GM11168 (cell line): ENCODE measurements around the gene DDX53.

Experiments
- in situ Hi-C: fragments of 300-500 bp; cut with MboI; formaldehyde crosslinking; loops from one replicate; pipeline ENCODE4 v1.12.0; 2022; ENCODE audit warnings: low sequenced_read_pairs; ENCODE audit not compliant: unreplicated experiment

DDX53 gene

DNA sequence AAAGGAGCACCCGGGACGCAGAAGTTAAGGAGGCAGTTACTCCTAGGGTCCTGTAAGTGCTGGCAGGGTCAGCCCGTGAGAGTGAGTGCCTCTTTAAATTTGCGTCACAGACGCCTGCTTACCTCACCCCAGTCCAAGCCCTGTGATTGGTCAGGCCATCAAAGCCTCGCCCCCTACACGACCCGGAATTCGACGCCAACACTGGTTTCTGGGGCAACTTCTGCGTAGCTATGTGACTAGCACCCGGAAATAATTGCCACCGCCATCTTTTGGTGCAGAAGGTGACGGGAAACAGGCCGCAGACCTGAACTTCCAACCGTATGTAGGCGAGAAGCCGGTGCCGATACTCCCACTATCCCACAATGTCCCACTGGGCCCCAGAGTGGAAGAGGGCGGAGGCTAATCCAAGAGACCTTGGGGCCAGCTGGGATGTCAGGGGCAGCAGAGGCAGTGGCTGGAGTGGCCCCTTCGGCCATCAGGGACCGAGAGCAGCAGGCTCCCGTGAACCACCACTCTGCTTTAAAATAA is at the start of gene DDX53:
DDX53 (plus strand) TSS at position 265 of the 528 bp plus-strand sequence; CDS start at position 363, 98 bp downstream.
- in situ Hi-C loops: no loop called here

DNA sequence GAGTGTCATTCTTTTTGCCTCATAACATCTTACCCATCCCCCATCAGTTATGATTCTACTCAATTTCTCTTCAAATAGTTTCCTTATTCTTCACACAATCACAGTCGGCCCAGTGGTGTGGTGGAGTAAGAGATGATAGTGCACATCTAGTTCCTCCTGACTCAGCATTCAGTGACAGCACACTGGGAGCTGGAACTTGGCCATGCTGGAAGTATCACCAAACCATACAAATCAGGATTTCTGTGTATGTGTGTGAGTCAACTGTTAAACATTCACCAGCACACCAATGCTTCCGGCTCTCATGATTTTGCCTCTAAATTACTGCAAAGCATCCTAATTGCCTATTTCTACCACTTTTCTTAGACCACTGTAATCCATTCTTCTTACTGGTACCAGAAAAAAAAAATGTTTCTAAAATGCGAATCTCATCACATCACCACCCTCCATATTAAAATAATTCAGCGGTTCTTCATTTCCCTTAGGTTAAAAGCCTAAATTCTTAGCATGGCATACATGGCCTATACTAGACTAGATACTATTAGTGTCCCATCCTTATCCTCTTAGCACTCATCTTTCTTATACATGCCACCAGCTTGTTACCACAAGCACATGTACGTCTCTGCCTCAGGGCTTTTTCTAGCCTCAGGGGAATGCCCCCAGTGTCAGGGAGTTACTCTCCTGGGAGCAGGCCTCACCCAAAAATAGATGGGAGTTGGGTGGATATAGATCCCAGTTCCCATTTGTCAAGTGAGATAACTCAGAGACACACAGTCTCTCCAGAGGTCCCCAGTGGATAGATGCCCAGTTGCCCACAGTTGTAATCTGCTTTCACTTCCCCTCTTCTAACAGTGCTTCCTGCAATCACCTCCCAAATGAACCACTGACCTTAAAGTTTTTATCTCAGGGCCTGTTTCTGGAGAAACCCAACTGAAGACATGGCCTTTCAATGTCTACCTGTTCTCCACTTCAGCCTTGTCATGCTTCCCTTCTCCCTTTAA is 49.2 kb upstream of the DDX53 start:
- in situ Hi-C loops: no loop called here

GRCh38 chrX:22952010-22952409 is 47.8 kb upstream of the DDX53 start:
- in situ Hi-C loops: no loop called here

GRCh38 chrX:22958250-22958649 is 41.5 kb upstream of the DDX53 start:
- in situ Hi-C loops: no loop called here

- in situ Hi-C loops: no loop called here
These were observed 40.4 kb upstream of the DDX53 start for GRCh38 chrX:22959204-22959920.

DNA sequence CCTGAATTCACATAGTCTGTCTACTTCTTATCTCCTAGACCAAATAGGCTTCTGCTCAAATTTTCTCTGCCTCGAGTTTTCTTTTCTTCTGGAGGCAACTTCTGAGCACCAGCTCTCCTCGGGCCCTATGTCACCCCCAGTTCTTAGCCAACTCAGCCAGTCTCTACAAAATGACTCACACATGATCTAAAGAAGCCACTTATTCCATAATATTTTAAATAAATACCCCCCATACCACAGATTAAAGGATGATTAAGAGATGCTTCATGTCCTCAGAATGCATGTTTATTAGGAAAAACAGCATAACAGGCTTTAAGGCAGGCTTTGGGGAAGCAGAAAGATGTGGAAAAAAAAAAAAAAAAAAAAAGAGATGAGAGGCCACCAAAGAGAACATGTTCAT is 36.6 kb upstream of the DDX53 start:
- in situ Hi-C loops: no loop called here

DNA sequence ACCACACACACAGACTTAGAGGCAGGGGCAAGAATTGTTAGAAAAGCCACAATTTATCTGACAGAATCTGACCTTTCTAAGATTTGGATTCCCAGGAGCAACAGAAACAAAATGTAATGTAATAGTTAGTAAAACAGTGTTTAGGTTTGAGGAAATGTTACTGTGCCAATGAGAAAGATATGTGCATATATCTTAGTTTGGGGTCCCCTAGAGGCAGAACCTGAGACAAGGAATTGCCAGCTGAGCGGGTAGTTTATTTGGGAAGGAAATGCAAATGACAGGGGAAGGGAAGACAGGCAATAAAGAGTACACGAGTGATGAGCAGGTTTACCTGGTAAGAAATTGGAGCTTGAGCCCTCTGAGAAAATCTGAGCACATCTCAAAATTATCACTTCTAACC is 31.3 kb upstream of the DDX53 start:
- in situ Hi-C loops: no loop called here

DNA sequence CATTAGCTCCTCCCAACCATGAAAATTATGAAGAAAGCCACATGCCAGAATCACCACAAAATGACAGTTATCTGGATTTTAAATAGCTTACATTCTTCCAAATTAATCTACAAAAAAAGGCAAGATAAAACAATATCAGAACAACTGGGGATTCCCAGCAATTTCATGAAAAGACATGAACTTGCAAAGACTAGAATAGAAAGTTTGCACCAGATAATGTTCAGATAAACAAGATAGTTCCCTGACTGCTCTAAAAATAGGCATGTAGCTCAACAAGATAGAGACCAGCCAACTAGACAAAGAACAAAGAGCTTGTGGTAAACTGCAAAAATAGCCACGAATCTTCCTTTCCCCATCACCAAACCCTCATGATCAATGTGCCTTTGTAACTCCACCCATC is 30.3 kb upstream of the DDX53 start:
- in situ Hi-C loops: no loop called here

DNA sequence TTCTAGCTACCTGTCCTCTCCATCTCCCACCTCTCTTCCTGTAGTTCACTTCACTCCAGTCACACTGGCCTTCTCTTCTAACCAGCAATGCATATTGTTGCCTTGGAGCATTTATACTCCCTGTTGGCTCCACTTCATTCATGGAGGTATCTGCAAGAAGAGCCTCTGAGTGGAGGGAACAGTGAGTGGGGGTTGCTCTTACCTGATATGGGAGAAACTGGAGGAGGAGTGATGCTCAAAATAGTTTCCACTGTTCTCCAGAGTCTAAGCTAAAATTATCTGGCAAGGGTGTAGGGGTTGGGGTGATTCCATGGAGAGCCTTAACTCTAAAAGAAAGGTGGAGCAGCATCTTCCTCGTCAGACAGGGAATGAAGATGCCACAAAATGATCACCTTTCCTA is 28.9 kb upstream of the DDX53 start:
- in situ Hi-C loops: no loop called here

GRCh38 chrX:22974616-22975015 is 25.1 kb upstream of the DDX53 start:
- in situ Hi-C loops: no loop called here

DNA sequence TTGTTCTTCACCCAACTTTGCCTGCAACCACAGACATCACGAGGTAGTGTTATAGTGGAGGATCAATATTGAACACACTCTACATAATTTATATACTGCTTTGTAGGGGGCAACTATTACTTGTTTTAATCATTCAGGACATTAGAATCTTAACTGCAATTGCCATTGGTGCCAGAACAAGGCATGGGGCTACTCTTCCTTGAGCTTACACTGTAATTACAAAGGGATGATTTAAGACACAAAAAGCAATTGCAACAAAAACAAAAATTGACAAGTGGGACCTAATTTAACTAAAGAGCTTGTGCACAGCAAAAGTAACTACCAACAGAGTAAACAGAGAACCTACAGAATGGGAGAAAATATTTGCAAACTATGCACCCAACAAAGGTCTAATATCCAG is 24.0 kb upstream of the DDX53 start:
- in situ Hi-C loops: no loop called here

DNA sequence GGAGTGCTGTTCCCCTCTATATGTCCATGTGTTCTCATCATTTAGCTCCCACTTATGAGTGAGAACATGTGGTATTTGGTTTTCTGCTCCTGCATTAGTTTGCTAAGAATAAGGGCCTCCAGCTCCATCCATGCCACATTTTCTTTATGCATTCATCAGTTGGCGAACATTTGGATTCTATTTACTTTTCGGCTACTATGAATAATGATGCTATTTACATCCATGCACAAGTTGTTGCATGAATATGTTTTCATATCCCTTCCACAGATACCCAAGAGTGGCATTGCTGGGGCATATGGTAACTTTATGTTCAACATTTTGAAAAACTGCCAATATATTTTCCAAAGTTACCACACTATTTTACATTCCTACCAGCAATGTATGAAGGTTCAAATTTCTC is 13.8 kb upstream of the DDX53 start:
- in situ Hi-C loops: no loop called here

- in situ Hi-C loops: no loop called here
These were observed 12.3 kb upstream of the DDX53 start for GRCh38 chrX:22987452-22987851.

DNA sequence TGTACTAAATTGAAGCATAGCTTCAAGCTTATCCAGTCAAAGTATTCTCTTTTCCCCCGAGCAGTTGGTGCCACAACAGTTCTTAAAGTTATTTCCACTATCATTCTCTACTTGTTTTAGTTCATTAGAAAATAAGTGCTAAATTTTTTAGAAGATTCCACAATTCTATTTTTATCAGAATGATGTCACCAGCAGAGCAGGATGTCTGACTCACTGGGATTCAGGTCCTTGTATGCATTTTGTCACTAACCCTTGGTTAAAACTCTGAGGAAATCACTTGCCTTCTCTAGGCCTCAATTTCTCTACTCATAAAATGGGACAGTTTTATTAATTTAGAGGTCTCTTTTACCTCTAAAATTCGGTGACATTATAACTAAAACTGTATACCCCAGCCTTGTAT is 3.4 kb downstream of the DDX53 start:
- in situ Hi-C loops: no loop called here

GRCh38 chrX:23008431-23009099 is 8.8 kb downstream of the DDX53 start:
- in situ Hi-C loops: no loop called here

DNA sequence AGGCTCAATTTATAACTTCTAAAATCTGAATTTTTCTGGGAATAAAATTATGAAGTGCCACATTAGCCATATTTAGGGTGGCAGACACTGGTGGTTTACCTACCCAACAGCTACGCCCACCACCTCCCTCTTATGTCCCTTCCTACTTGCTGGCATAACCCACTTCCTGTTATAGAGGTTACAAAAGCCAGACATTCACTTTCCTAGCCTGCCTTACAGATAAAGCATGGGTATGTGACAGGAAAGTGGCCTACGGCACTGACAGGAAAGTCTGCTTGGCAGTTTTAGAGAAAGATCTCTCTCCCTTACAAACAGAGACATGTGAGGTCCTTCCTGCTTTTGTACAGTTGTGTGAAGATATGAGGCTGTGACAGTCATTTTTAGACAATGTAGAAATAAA is 12.4 kb downstream of the DDX53 start:
- in situ Hi-C loops: no loop called here

DNA sequence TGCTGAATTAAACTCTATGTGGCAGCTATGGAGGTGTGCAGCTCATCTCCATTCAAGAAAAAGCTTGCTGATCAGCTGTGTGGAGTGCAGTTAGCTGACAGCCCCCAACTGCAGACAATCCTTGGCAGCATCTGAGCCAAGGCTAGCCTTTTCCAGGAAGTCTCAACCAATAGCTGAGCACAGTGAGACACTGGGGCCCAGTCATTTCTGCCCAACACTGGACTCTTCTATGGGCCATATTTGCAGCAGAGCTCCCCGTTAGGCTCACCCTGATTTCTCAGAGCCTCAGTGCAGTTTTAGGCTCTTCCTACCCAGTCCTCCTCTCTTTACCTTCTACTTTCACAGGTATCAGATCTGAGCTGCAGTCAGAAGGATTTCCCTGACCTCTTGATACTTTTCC is 12.9 kb downstream of the DDX53 start:
- in situ Hi-C loops: no loop called here

GRCh38 chrX:23013366-23013765 is 13.6 kb downstream of the DDX53 start:
- in situ Hi-C loops: no loop called here

GRCh38 chrX:23031600-23031999 is 31.8 kb downstream of the DDX53 start:
- in situ Hi-C loops: no loop called here

- in situ Hi-C loops: no loop called here
These were observed 35.7 kb downstream of the DDX53 start for GRCh38 chrX:23035493-23035892.

DNA sequence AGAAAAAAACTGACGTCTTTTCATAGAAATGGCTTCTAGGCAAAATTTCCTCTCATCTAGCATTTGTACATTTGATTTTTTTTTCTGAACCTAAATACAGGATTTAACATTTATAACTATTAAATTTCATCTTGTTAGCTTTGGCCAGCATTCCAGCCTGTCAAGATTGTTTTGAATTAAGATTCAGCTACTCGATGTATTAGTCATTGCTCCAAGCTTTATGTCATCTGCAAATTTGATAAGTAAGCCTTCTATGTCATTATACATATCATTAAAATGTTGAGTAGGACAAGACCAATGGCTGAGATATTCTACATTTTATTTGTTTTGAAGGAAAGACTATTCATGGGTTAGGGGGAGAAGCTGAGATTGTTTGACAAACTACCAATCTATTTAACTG is 46.7 kb downstream of the DDX53 start:
- in situ Hi-C loops: no loop called here
